SK-N-MC (cell line): ENCODE results near the gene P2RY2.

Experiments used
- EZH2 ChIP-seq: fragments of 200-600 bp; sonication (generic); IDR thresholded peaks from one replicate; pipeline ENCODE4 v1.6.1; 2017; ENCODE audit warnings: antibody characterized with exemption
- FOXP2 ChIP-seq: optimal IDR thresholded peaks from 2 replicates; pipeline ENCODE3; 2011; ENCODE audit warnings: mild to moderate bottlenecking, moderate library complexity; ENCODE audit not compliant: insufficient read depth; ENCODE audit errors: extremely low read length, control extremely low read depth
- POLR2AphosphoS5 ChIP-seq: IDR thresholded peaks from 2 replicates; pipeline ENCODE4 v1.6.1; 2012; ENCODE audit warnings: mild to moderate bottlenecking, low read depth, low read length, borderline replicate concordance

- TF ChIP-seq EZH2 = no peak
- no peak for TF ChIP-seq POLR2AphosphoS5
- no peak for TF ChIP-seq FOXP2
These were observed 66.0 kb downstream of the P2RY2 start for GRCh38 chr11:73284106-73284505.
